Suprapubic skin (tissue), 4 donors: ENCODE results near the gene DROSHA. TPM values are rescaled to one million over a fixed set of nuclear protein-coding genes. Genes with fewer than 3 reads are reported as not detected.

Experiments used
- DNase-seq, 2 donors: peaks; one replicate each; pipeline ENCODE4 v3.0.0-alpha.2; 2019; ENCODE audit warnings: low spot score in 2 of 2
- H3K27ac ChIP-seq: fragments of 200-600 bp; sonication (generic); one replicate; pipeline ENCODE4 v1.5.1; 2019
- H3K27me3 ChIP-seq: fragments of 200-600 bp; sonication (generic); one replicate; pipeline ENCODE4 v1.5.1; 2019
- H3K36me3 ChIP-seq: fragments of 200-600 bp; sonication (generic); one replicate; pipeline ENCODE4 v1.5.1; 2019
- H3K4me1 ChIP-seq: fragments of 200-600 bp; sonication (generic); one replicate; pipeline ENCODE4 v1.5.1; 2019
- H3K4me3 ChIP-seq: fragments of 200-600 bp; sonication (generic); one replicate; pipeline ENCODE4 v1.5.1; 2019; ENCODE audit warnings: mild to moderate bottlenecking
- H3K9me3 ChIP-seq: fragments of 200-600 bp; sonication (generic); one replicate; pipeline ENCODE4 v1.5.1; 2019
- EP300 ChIP-seq: sonication (generic); formaldehyde crosslinking; IDR thresholded peaks from one replicate; pipeline ENCODE4 v1.6.1; 2017; ENCODE audit warnings: antibody characterized with exemption
- POLR2A ChIP-seq, 2 donors: fragments of 450-650 bp; IDR thresholded peaks; one replicate each; pipeline ENCODE4 v1.6.1; 2017; ENCODE audit warnings: antibody characterized with exemption in 2 of 2, mild to moderate bottlenecking in 2 of 2, moderate library complexity in 2 of 2
- POLR2AphosphoS5 ChIP-seq, 3 donors: sonication (generic); formaldehyde crosslinking; IDR thresholded peaks; one replicate each; pipeline ENCODE4 v1.6.1; 2017; ENCODE audit warnings: antibody characterized with exemption in 3 of 3
- WGBS: methylation state at CpG from one replicate; pipeline ENCODE4 v1.1.5; 2018; 5-methylcytosine and 5-hydroxymethylcytosine counted together
- total RNA-seq, 4 donors: library from RNA; depleted of rRNA; stranded (reverse); fragments of >200 nt; gene quantifications; one replicate each; pipeline ENCODE4 v1.1.0, GENCODE V29; 2016
- TF ChIP-seq, protein P1 (sequence below), 2 donors: fragments of 200-600 bp in 1 of 2; fragments of 450-650 bp in 1 of 2; sonication (generic) in 1 of 2; IDR thresholded peaks; one replicate each; pipeline ENCODE4 v1.5.1; 2016 to 2019; ENCODE audit warnings: antibody characterized with exemption in 2 of 2, mild to moderate bottlenecking in 1 of 2, moderate library complexity in 1 of 2

DROSHA gene
- total RNA-seq, 4 donors from 2014 or later = 25.5 to 69.7 (median 34.6) TPM

- Histone ChIP-seq H3K27ac (no peak overlapping the region), H3K4me3 (no peak overlapping the region), H3K36me3 (peaks cover 66% of the 10 kb centered on the region), H3K27me3 (no peaks in the 10 kb centered on the region), H3K4me1 (no peaks in the 10 kb centered on the region), H3K9me3 (no peaks in the 10 kb centered on the region)
- TF ChIP-seq EP300 (no peak), POLR2A (IDR thresholded peaks at IDR 0.05) (no peak), POLR2AphosphoS5 (IDR thresholded peaks at IDR 0.05) (no peak)
- TF ChIP-seq, protein P1, sequence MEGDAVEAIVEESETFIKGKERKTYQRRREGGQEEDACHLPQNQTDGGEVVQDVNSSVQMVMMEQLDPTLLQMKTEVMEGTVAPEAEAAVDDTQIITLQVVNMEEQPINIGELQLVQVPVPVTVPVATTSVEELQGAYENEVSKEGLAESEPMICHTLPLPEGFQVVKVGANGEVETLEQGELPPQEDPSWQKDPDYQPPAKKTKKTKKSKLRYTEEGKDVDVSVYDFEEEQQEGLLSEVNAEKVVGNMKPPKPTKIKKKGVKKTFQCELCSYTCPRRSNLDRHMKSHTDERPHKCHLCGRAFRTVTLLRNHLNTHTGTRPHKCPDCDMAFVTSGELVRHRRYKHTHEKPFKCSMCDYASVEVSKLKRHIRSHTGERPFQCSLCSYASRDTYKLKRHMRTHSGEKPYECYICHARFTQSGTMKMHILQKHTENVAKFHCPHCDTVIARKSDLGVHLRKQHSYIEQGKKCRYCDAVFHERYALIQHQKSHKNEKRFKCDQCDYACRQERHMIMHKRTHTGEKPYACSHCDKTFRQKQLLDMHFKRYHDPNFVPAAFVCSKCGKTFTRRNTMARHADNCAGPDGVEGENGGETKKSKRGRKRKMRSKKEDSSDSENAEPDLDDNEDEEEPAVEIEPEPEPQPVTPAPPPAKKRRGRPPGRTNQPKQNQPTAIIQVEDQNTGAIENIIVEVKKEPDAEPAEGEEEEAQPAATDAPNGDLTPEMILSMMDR (IDR thresholded peaks at IDR 0.05) = no peak
- no peak for DNase-seq
- 65% methylated on average over 6 of the region's 7 CpGs for WGBS
Observed at GRCh38 chr5:31421806-31422586, 109.9 kb downstream of the DROSHA start.

- Histone ChIP-seq H3K27ac (no peak overlapping the region), H3K4me1 (peaks cover 13% of the 10 kb centered on the region), H3K4me3 (no peak overlapping the region), H3K27me3 (no peaks in the 10 kb centered on the region), H3K36me3 (peaks cover 70% of the 10 kb centered on the region), H3K9me3 (no peaks in the 10 kb centered on the region)
- WGBS = 91% methylated on average over 5 of the region's 5 CpGs
- TF ChIP-seq, protein P1 (IDR thresholded peaks at IDR 0.05) = no peak
- TF ChIP-seq POLR2A (IDR thresholded peaks at IDR 0.05) = no peak
- no peak for TF ChIP-seq EP300
- no peak for TF ChIP-seq POLR2AphosphoS5 (IDR thresholded peaks at IDR 0.05)
- DNase-seq = no peak
Observed at GRCh38 chr5:31417512-31417911, 114.4 kb downstream of the DROSHA start.

- peaks cover 62% of the 10 kb centered on the region for H3K36me3 ChIP-seq
- H3K4me1 ChIP-seq = peaks cover 14% of the 10 kb centered on the region
- 92% methylated on average over 3 of the region's 3 CpGs for WGBS
- TF ChIP-seq, protein P1 (IDR thresholded peaks at IDR 0.05) = no peak
- no peaks in the 10 kb centered on the region for H3K27me3 ChIP-seq
- DNase-seq = no peak
- H3K27ac ChIP-seq = no peak overlapping the region
- H3K9me3 ChIP-seq = no peaks in the 10 kb centered on the region
- no peak overlapping the region for H3K4me3 ChIP-seq
Observed at GRCh38 chr5:31416547-31416946, 115.3 kb downstream of the DROSHA start.

GRCh38 chr5:31415960-31416359 is 115.9 kb downstream of the DROSHA start:
- no peak overlapping the region for H3K4me3 ChIP-seq
- TF ChIP-seq POLR2AphosphoS5 (IDR thresholded peaks at IDR 0.05) = no peak
- no peak for TF ChIP-seq EP300
- TF ChIP-seq, protein P1 (IDR thresholded peaks at IDR 0.05) = no peak
- no peak for TF ChIP-seq POLR2A (IDR thresholded peaks at IDR 0.05)
- H3K36me3 ChIP-seq = peaks cover 56% of the 10 kb centered on the region
- H3K27ac ChIP-seq = no peak overlapping the region
- DNase-seq = no peak
- H3K9me3 ChIP-seq = no peaks in the 10 kb centered on the region
- no peaks in the 10 kb centered on the region for H3K27me3 ChIP-seq
- H3K4me1 ChIP-seq = peaks cover 14% of the 10 kb centered on the region
- 93% methylated on average over 2 of the region's 2 CpGs for WGBS

DNA sequence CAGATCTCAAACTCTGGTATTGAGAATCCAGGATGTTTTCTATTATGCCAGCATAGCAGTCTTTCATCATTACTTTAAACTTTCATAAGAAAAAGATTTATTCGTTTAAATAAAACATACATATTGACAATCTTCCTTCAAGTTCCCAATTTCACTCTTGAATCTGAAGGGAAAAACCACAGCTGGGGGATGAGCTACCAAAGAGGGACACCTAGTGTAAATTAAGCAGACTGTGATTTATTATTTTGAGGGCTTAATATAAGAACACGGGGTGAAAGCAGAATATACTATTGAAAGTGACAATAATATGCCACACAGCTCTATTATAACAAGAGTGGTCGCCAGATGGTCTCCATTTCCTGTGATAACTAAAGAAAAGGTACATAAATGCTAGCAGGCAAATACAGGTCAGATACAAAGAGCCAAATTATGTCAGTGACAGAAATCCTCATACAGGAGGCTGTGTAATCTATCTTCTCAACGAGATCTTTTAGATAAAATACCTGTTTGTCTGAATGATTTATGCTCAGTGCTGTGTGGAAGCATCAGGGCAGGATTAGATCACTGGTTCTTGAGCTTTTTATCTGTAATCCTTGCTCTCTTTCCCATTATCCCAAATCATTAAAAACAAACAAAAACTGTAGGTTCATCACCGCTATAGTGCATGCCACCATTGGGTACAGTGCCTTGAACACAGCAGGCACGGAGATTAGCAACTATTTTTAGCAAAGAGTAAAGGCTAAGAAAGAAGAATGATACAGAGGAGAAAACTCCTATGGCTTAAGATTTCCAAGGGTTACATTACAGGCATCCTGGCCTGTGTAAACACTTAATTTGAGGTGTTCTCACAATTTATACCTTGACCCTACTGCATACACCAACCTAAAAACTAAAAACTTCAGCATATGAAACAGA is 116.6 kb downstream of the DROSHA start:
- no peak for DNase-seq
- Histone ChIP-seq H3K27me3 (no peaks in the 10 kb centered on the region), H3K9me3 (no peaks in the 10 kb centered on the region), H3K4me3 (no peak overlapping the region), H3K4me1 (peaks cover 14% of the 10 kb centered on the region), H3K36me3 (peaks cover 53% of the 10 kb centered on the region), H3K27ac (no peak overlapping the region)
- TF ChIP-seq, protein P1 (IDR thresholded peaks at IDR 0.05) = no peak
- TF ChIP-seq POLR2A (IDR thresholded peaks at IDR 0.05) (no peak), EP300 (no peak), POLR2AphosphoS5 (IDR thresholded peaks at IDR 0.05) (no peak)
- WGBS = 64% methylated on average over 6 of the region's 6 CpGs
